ENCODE data around the gene VSIG10L.

The VSIG10L gene

DNA sequence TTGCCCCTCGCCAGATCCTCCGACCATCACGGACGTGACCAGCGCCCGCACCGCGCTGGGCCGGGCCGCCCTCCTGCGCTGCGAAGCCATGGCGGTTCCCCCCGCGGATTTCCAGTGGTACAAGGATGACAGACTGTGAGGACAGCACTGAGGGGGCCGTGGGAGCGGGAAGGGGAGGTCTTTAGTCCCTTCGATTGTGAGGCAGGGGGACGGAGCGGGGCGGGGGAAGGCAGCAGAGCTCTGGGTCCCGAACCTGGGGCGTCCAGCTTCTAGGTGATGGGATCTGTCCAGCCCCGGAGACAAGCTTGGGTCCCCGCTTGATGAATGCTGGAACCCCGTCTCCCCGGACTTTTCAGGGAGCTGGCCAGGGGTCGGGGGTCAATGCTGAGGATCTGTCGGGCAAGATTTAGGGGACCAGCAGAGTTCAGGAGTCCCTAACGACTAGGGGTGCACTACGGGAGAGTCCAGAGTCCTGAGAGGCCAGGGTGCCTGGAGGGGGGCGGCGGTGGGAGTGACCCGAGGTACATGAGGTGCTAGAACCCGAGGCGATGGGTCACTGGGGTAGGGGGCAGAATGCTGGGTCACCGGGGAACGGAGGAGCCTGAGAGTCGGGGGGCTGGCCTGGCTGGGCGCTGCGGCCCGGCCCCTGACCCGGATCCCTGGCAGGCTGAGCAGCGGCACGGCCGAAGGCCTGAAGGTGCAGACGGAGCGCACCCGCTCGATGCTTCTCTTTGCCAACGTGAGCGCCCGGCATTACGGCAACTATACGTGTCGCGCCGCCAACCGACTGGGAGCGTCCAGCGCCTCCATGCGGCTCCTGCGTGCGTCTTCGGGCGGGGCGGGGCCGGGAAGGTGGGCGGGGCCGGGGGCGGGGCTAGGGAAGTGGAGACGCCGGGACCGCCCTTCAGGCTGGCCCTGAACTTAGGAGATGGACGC, 14.6 kb downstream of the VSIG10L start:
- Histone ChIP-seq H3K4me2 (ENCODE audit: low read length) (peak overlapping the region; percentile 15), H3K4ac (ENCODE audit: low read depth, low read length) (no peak overlapping the region), H4K12ac (ENCODE audit: low read depth, low read length) (no peak overlapping the region), H3K27me3 (ENCODE audit: insufficient read depth, low read length) (no peaks in the 10 kb centered on the region), H3K27ac (ENCODE audit: low read depth, low read length) (no peak overlapping the region), H2AK5ac (ENCODE audit: low read length) (no peak overlapping the region), H3K18ac (ENCODE audit: low read length) (no peak overlapping the region), H3K79me1 (ENCODE audit: low read length) (no peaks in the 10 kb centered on the region), H2BK5ac (ENCODE audit: low read depth, low read length, poor library complexity) (no peak overlapping the region), H3K23ac (ENCODE audit: low read length) (no peak overlapping the region), H3K9ac (ENCODE audit: low read length) (no peak overlapping the region), H3K79me2 (ENCODE audit: control insufficient read depth, insufficient read depth, low read length, poor library complexity) (no peaks in the 10 kb centered on the region), H3K14ac (ENCODE audit: low read length) (no peak overlapping the region), H3K9me3 (ENCODE audit: insufficient read depth, low read depth, low read length) (peaks cover 3% of the 10 kb centered on the region), H2BK120ac (ENCODE audit: insufficient read depth, low read length, poor library complexity) (no peak overlapping the region), H2BK12ac (ENCODE audit: low read length) (no peak overlapping the region), H3K4me1 (ENCODE audit: control insufficient read depth in 1 of 2, insufficient read depth in 2 of 2, low read length in 2 of 2) (no peaks in the 10 kb centered on the region), H4K8ac (ENCODE audit: low read depth, low read length) (no peak overlapping the region), H3K4me3 (ENCODE audit: low read depth, low read length) (no peak overlapping the region), H2AFZ (ENCODE audit: insufficient read depth, low read length, poor library complexity) (no peak overlapping the region), H3K36me3 (ENCODE audit: control insufficient read depth in 1 of 2, insufficient read depth in 2 of 2, low read length in 2 of 2) (no peaks in the 10 kb centered on the region), H4K91ac (ENCODE audit: low read depth, low read length) (no peak overlapping the region)
- DNase-seq, result peak in 1 of 2 donors; percentile 21
- WGBS (ENCODE audit: extremely low coverage, insufficient coverage, insufficient read length), result no CpG with 5 or more reads among the region's 75 CpGs

DNA sequence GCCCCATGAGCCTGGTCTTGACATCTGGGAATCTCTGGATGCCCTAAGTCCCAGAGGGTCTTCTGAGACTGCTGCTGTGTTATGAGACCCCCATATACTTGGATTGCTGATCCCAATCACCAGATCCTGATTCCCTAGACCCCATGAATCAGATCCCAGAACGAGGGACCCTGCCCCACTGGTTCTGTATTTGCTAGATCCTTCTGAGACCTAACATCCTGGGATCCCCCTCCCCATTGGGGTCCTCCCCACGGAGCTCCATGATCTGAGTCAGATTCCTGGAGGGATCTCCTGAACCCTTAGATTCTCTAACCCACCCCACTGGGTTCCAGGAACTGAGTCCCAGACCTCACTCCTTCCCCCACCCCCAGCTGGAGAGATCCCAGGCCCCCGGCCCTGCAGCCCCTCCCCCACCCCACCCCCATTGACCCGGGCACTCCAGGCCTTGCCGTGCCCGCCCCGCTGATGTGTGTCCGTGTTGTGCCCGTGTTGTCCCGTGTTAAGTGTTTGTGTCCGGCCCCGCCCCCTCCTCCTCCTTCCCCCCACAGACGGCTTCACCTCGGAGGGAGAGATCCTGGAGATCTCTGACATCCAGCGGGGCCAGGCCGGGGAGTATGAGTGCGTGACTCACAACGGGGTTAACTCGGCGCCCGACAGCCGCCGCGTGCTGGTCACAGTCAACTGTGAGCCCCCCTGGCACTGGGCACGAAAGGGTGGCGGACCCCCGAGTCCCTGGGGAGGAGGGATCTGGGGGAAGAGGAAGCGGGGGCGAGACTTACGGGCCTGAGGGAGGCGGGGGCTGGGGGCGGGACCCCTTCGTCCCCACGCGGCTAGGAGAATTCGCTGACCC, 15.5 kb downstream of the VSIG10L start:
- Histone ChIP-seq H3K18ac (ENCODE audit: low read length) (no peak overlapping the region), H3K27me3 (ENCODE audit: insufficient read depth, low read length) (no peaks in the 10 kb centered on the region), H3K9me3 (ENCODE audit: insufficient read depth, low read depth, low read length) (peaks cover 3% of the 10 kb centered on the region), H2BK5ac (ENCODE audit: low read depth, low read length, poor library complexity) (no peak overlapping the region), H2AK5ac (ENCODE audit: low read length) (no peak overlapping the region), H3K4me3 (ENCODE audit: low read depth, low read length) (no peak overlapping the region), H3K36me3 (ENCODE audit: control insufficient read depth in 1 of 2, insufficient read depth in 2 of 2, low read length in 2 of 2) (no peaks in the 10 kb centered on the region), H3K23ac (ENCODE audit: low read length) (no peak overlapping the region), H2AFZ (ENCODE audit: insufficient read depth, low read length, poor library complexity) (no peak overlapping the region), H3K79me1 (ENCODE audit: low read length) (no peaks in the 10 kb centered on the region), H4K12ac (ENCODE audit: low read depth, low read length) (no peak overlapping the region), H3K9ac (ENCODE audit: low read length) (no peak overlapping the region), H4K91ac (ENCODE audit: low read depth, low read length) (no peak overlapping the region), H4K8ac (ENCODE audit: low read depth, low read length) (no peak overlapping the region), H3K14ac (ENCODE audit: low read length) (no peak overlapping the region), H3K27ac (ENCODE audit: low read depth, low read length) (no peak overlapping the region), H3K79me2 (ENCODE audit: control insufficient read depth, insufficient read depth, low read length, poor library complexity) (no peaks in the 10 kb centered on the region), H3K4me2 (ENCODE audit: low read length) (no peak overlapping the region), H2BK120ac (ENCODE audit: insufficient read depth, low read length, poor library complexity) (no peak overlapping the region), H2BK12ac (ENCODE audit: low read length) (no peak overlapping the region), H3K4ac (ENCODE audit: low read depth, low read length) (no peak overlapping the region), H3K4me1 (ENCODE audit: control insufficient read depth in 1 of 2, insufficient read depth in 2 of 2, low read length in 2 of 2) (no peaks in the 10 kb centered on the region)
- no CpG with 5 or more reads among the region's 36 CpGs for WGBS (ENCODE audit: extremely low coverage, insufficient coverage, insufficient read length)
- no peak for DNase-seq

DNA sequence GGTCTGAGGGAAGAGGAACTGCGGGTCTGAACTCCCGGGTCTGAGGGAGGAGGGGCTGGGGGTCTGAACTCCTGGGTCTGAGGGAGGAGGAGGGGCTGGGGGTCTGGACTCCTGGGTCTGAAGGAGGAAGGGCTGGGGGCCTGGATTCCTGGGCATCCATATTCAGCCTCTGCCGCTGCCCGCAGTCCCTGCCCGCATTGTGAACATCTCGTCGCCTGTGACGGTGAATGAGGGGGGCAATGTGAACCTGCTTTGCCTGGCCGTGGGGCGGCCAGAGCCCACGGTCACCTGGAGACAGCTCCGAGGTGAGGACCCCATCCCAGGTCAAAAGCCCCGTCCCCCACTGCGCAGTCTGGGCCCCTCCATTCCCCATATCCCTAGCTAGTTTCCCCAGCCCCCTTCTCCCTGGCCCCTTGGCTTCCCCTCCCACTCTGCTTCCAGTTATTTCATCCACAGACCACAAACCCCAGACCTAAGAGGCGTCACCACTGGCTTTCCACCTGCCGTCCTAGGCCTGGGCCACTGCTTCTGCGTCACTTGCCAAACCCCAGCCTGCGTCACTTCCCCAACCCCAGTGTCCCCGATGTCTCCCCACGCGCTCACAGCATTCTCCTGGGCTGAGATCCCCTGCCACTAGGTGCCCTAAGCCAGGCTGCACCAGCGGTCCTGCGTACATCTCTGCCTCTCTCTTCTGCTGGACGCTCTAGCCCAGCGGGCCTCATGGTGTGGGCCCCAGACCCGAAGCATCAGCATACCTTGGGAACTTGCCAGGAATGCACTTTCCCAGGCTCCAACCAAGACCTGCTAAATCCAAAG, 16.6 kb downstream of the VSIG10L start:
- no peak overlapping the region for H2AFZ ChIP-seq (ENCODE audit: insufficient read depth, low read length, poor library complexity)
- no peak overlapping the region for H3K23ac ChIP-seq (ENCODE audit: low read length)
- no peak overlapping the region for H3K4me3 ChIP-seq (ENCODE audit: low read depth, low read length)
- no peak overlapping the region for H3K27ac ChIP-seq (ENCODE audit: low read depth, low read length)
- H4K8ac ChIP-seq (ENCODE audit: low read depth, low read length), result no peak overlapping the region
- H4K91ac ChIP-seq (ENCODE audit: low read depth, low read length), result no peak overlapping the region
- no peak overlapping the region for H2BK5ac ChIP-seq (ENCODE audit: low read depth, low read length, poor library complexity)
- DNase-seq, result no peak
- no peaks in the 10 kb centered on the region for H3K79me2 ChIP-seq (ENCODE audit: control insufficient read depth, insufficient read depth, low read length, poor library complexity)
- H3K4me2 ChIP-seq (ENCODE audit: low read length), result no peak overlapping the region
- H3K79me1 ChIP-seq (ENCODE audit: low read length), result no peaks in the 10 kb centered on the region
- H3K18ac ChIP-seq (ENCODE audit: low read length), result no peak overlapping the region
- H3K14ac ChIP-seq (ENCODE audit: low read length), result no peak overlapping the region
- no peak overlapping the region for H3K9ac ChIP-seq (ENCODE audit: low read length)
- no peaks in the 10 kb centered on the region for H3K36me3 ChIP-seq (ENCODE audit: control insufficient read depth in 1 of 2, insufficient read depth in 2 of 2, low read length in 2 of 2)
- no peaks in the 10 kb centered on the region for H3K27me3 ChIP-seq (ENCODE audit: insufficient read depth, low read length)
- H4K12ac ChIP-seq (ENCODE audit: low read depth, low read length), result no peak overlapping the region
- no CpG with 5 or more reads among the region's 26 CpGs for WGBS (ENCODE audit: extremely low coverage, insufficient coverage, insufficient read length)
- no peak overlapping the region for H2BK120ac ChIP-seq (ENCODE audit: insufficient read depth, low read length, poor library complexity)
- H2BK12ac ChIP-seq (ENCODE audit: low read length), result no peak overlapping the region
- no peak overlapping the region for H2AK5ac ChIP-seq (ENCODE audit: low read length)
- peaks cover 3% of the 10 kb centered on the region for H3K9me3 ChIP-seq (ENCODE audit: insufficient read depth, low read depth, low read length)
- H3K4me1 ChIP-seq (ENCODE audit: control insufficient read depth in 1 of 2, insufficient read depth in 2 of 2, low read length in 2 of 2), result no peaks in the 10 kb centered on the region
- H3K4ac ChIP-seq (ENCODE audit: low read depth, low read length), result no peak overlapping the region

DNA sequence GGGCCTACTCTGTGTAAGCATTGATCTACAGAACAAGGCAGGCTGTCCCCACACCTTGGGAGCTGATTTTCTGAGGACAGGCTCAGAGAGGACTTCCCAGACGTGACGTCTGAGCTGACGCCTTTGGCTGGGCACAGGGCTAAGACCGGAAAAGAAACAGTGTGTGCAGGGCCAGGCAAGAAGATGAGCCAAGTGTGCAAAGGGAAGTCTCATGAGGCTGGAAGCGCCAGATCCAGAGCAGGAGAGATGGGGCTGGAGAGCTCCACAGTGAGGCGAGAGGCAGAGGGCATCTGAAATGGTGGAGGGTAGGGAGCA, 17.8 kb downstream of the VSIG10L start:
- H3K79me1 ChIP-seq (ENCODE audit: low read length), result no peaks in the 10 kb centered on the region
- H4K12ac ChIP-seq (ENCODE audit: low read depth, low read length), result no peak overlapping the region
- H3K4me1 ChIP-seq (ENCODE audit: control insufficient read depth in 1 of 2, insufficient read depth in 2 of 2, low read length in 2 of 2), result no peaks in the 10 kb centered on the region
- H3K4me3 ChIP-seq (ENCODE audit: low read depth, low read length), result no peak overlapping the region
- no peak overlapping the region for H2AK5ac ChIP-seq (ENCODE audit: low read length)
- no CpG with 5 or more reads among the region's 6 CpGs for WGBS (ENCODE audit: extremely low coverage, insufficient coverage, insufficient read length)
- H4K8ac ChIP-seq (ENCODE audit: low read depth, low read length), result no peak overlapping the region
- no peak overlapping the region for H3K18ac ChIP-seq (ENCODE audit: low read length)
- H3K23ac ChIP-seq (ENCODE audit: low read length), result no peak overlapping the region
- no peaks in the 10 kb centered on the region for H3K36me3 ChIP-seq (ENCODE audit: control insufficient read depth in 1 of 2, insufficient read depth in 2 of 2, low read length in 2 of 2)
- no peak for DNase-seq
- no peak overlapping the region for H2BK5ac ChIP-seq (ENCODE audit: low read depth, low read length, poor library complexity)
- no peak overlapping the region for H3K14ac ChIP-seq (ENCODE audit: low read length)
- no peak overlapping the region for H4K91ac ChIP-seq (ENCODE audit: low read depth, low read length)
- H2BK12ac ChIP-seq (ENCODE audit: low read length), result no peak overlapping the region
- H3K27ac ChIP-seq (ENCODE audit: low read depth, low read length), result no peak overlapping the region
- H3K27me3 ChIP-seq (ENCODE audit: insufficient read depth, low read length), result no peaks in the 10 kb centered on the region
- no peak overlapping the region for H3K4me2 ChIP-seq (ENCODE audit: low read length)
- no peak overlapping the region for H3K9ac ChIP-seq (ENCODE audit: low read length)
- no peak overlapping the region for H2BK120ac ChIP-seq (ENCODE audit: insufficient read depth, low read length, poor library complexity)
- H3K4ac ChIP-seq (ENCODE audit: low read depth, low read length), result no peak overlapping the region
- H2AFZ ChIP-seq (ENCODE audit: insufficient read depth, low read length, poor library complexity), result no peak overlapping the region
- H3K79me2 ChIP-seq (ENCODE audit: control insufficient read depth, insufficient read depth, low read length, poor library complexity), result no peaks in the 10 kb centered on the region
- peaks cover 3% of the 10 kb centered on the region for H3K9me3 ChIP-seq (ENCODE audit: insufficient read depth, low read depth, low read length)

Data from trophoblast cell (in vitro differentiated cells and primary cell).